GM21447 (cell line): Measurements from ENCODE around the gene GAS7.

Experiments
- ATAC-seq: cut with Tn5 transposase; IDR thresholded peaks from one replicate; pipeline ENCODE4 v1.9.1; 2021; ENCODE audit not compliant: unreplicated experiment

The GAS7 gene

GRCh38 chr17:10172241-10172741, 26.1 kb downstream of the GAS7 start:
- no peak for ATAC-seq

- no peak for ATAC-seq
These were observed 26.8 kb downstream of the GAS7 start for GRCh38 chr17:10171581-10171981.

GRCh38 chr17:10171122-10171571, 27.3 kb downstream of the GAS7 start:
- no peak for ATAC-seq

- no peak for ATAC-seq
These were observed 28.2 kb downstream of the GAS7 start for GRCh38 chr17:10170233-10170632.

GRCh38 chr17:10169290-10169689, 29.1 kb downstream of the GAS7 start:
- ATAC-seq: no peak

GRCh38 chr17:10166176-10166935, 32.0 kb downstream of the GAS7 start:
- ATAC-seq: no peak

- peak; percentile 56 for ATAC-seq
These were observed 36.3 kb downstream of the GAS7 start for GRCh38 chr17:10162096-10162495.

GRCh38 chr17:10161386-10161785, 37.0 kb downstream of the GAS7 start:
- no peak for ATAC-seq

- peak; percentile 76 for ATAC-seq
These were observed 41.3 kb downstream of the GAS7 start for GRCh38 chr17:10156948-10157607.

- no peak for ATAC-seq
These were observed 41.8 kb downstream of the GAS7 start for GRCh38 chr17:10156599-10156947.

GRCh38 chr17:10156077-10156435, 42.4 kb downstream of the GAS7 start:
- no peak for ATAC-seq

GRCh38 chr17:10155371-10156076, 42.9 kb downstream of the GAS7 start:
- ATAC-seq: no peak

- ATAC-seq: no peak
These were observed 46.5 kb downstream of the GAS7 start for GRCh38 chr17:10151667-10152496.

- ATAC-seq: peak; percentile 71
These were observed 48.6 kb downstream of the GAS7 start for GRCh38 chr17:10149573-10150399.

- no peak for ATAC-seq
These were observed 50.5 kb downstream of the GAS7 start for GRCh38 chr17:10147761-10148415.

- no peak for ATAC-seq
These were observed 51.4 kb downstream of the GAS7 start for GRCh38 chr17:10147040-10147439.

GRCh38 chr17:10144982-10145381, 53.4 kb downstream of the GAS7 start:
- no peak for ATAC-seq

- no peak for ATAC-seq
These were observed 54.0 kb downstream of the GAS7 start for GRCh38 chr17:10144456-10144855.

- no peak for ATAC-seq
These were observed 57.0 kb downstream of the GAS7 start for GRCh38 chr17:10141436-10141835.

GRCh38 chr17:10139577-10139976, 58.8 kb downstream of the GAS7 start:
- ATAC-seq: no peak
